ENCODE results near the gene CHSY3.

Gene CHSY3

GRCh38 chr5:130045334-130045733 lies 141.1 kb downstream of the CHSY3 start:
- Histone ChIP-seq H3K4me1 (ENCODE audit: control insufficient read depth, insufficient read depth, low read length) (no peaks in the 10 kb centered on the region), H3K36me3 (ENCODE audit: control insufficient read depth, insufficient read depth, low read length) (no peaks in the 10 kb centered on the region), H3K9me3 (ENCODE audit: control insufficient read depth, low read length) (no peaks in the 10 kb centered on the region), H3K27ac (ENCODE audit: insufficient read depth, low read depth, low read length, poor library complexity, severe bottlenecking) (no peak overlapping the region), H3K27me3 (ENCODE audit: control insufficient read depth, insufficient read depth, low read length, poor library complexity, severe bottlenecking) (no peaks in the 10 kb centered on the region), H3K4me3 (ENCODE audit: insufficient read depth, low read depth, low read length) (no peak overlapping the region)
- 89 to 93% methylated on average over 3 of the region's 3 CpGs for WGBS, 2 experiments

GRCh38 chr5:130050585-130050984 lies 146.3 kb downstream of the CHSY3 start:
- no peak overlapping the region for H3K27ac ChIP-seq (ENCODE audit: insufficient read depth, low read depth, low read length, poor library complexity, severe bottlenecking)
- WGBS, 2 experiments: 93 to 96% methylated on average over 3 of the region's 3 CpGs

GRCh38 chr5:130052752-130053151 lies 148.5 kb downstream of the CHSY3 start:
- H3K27me3 ChIP-seq (ENCODE audit: control insufficient read depth, insufficient read depth, low read length, poor library complexity, severe bottlenecking): no peaks in the 10 kb centered on the region
- no peaks in the 10 kb centered on the region for H3K36me3 ChIP-seq (ENCODE audit: control insufficient read depth, insufficient read depth, low read length)
- no peaks in the 10 kb centered on the region for H3K9me3 ChIP-seq (ENCODE audit: control insufficient read depth, low read length)
- H3K4me3 ChIP-seq (ENCODE audit: insufficient read depth, low read depth, low read length): no peak overlapping the region
- no peak overlapping the region for H3K27ac ChIP-seq (ENCODE audit: insufficient read depth, low read depth, low read length, poor library complexity, severe bottlenecking)
- H3K4me1 ChIP-seq (ENCODE audit: control insufficient read depth, insufficient read depth, low read length): no peaks in the 10 kb centered on the region
- 100% methylated on average over 1 of the region's 1 CpG for WGBS, 2 experiments

More at GRCh38 chr5:130050585-130050984, 146.3 kb downstream of the CHSY3 start:
- H3K4me3 ChIP-seq (ENCODE audit: insufficient read depth, low read depth, low read length): no peak overlapping the region
- no peaks in the 10 kb centered on the region for H3K4me1 ChIP-seq (ENCODE audit: control insufficient read depth, insufficient read depth, low read length)
- H3K36me3 ChIP-seq (ENCODE audit: control insufficient read depth, insufficient read depth, low read length): no peaks in the 10 kb centered on the region
- H3K27me3 ChIP-seq (ENCODE audit: control insufficient read depth, insufficient read depth, low read length, poor library complexity, severe bottlenecking): no peaks in the 10 kb centered on the region
- H3K9me3 ChIP-seq (ENCODE audit: control insufficient read depth, low read length): no peaks in the 10 kb centered on the region

- 90 to 93% methylated on average over 4 of the region's 4 CpGs for WGBS, 2 experiments
Observed at GRCh38 chr5:130055572-130055971, 151.3 kb downstream of the CHSY3 start.

GRCh38 chr5:130061746-130062145 lies 157.5 kb downstream of the CHSY3 start:
- H3K27me3 ChIP-seq (ENCODE audit: control insufficient read depth, insufficient read depth, low read length, poor library complexity, severe bottlenecking): no peaks in the 10 kb centered on the region
- no peaks in the 10 kb centered on the region for H3K36me3 ChIP-seq (ENCODE audit: control insufficient read depth, insufficient read depth, low read length)
- no peaks in the 10 kb centered on the region for H3K4me1 ChIP-seq (ENCODE audit: control insufficient read depth, insufficient read depth, low read length)
- WGBS, 2 experiments: 92 to 97% methylated on average over 1 to 2 of the region's 2 CpGs
- H3K9me3 ChIP-seq (ENCODE audit: control insufficient read depth, low read length): no peaks in the 10 kb centered on the region
- H3K27ac ChIP-seq (ENCODE audit: insufficient read depth, low read depth, low read length, poor library complexity, severe bottlenecking): no peak overlapping the region
- no peak overlapping the region for H3K4me3 ChIP-seq (ENCODE audit: insufficient read depth, low read depth, low read length)

More at GRCh38 chr5:130055572-130055971, 151.3 kb downstream of the CHSY3 start:
- no peaks in the 10 kb centered on the region for H3K36me3 ChIP-seq (ENCODE audit: control insufficient read depth, insufficient read depth, low read length)
- no peaks in the 10 kb centered on the region for H3K4me1 ChIP-seq (ENCODE audit: control insufficient read depth, insufficient read depth, low read length)
- no peaks in the 10 kb centered on the region for H3K27me3 ChIP-seq (ENCODE audit: control insufficient read depth, insufficient read depth, low read length, poor library complexity, severe bottlenecking)
- H3K9me3 ChIP-seq (ENCODE audit: control insufficient read depth, low read length): no peaks in the 10 kb centered on the region
- H3K4me3 ChIP-seq (ENCODE audit: insufficient read depth, low read depth, low read length): no peak overlapping the region
- H3K27ac ChIP-seq (ENCODE audit: insufficient read depth, low read depth, low read length, poor library complexity, severe bottlenecking): no peak overlapping the region

- no peak overlapping the region for H3K4me3 ChIP-seq (ENCODE audit: insufficient read depth, low read depth, low read length)
- H3K4me1 ChIP-seq (ENCODE audit: control insufficient read depth, insufficient read depth, low read length): no peaks in the 10 kb centered on the region
- no peaks in the 10 kb centered on the region for H3K27me3 ChIP-seq (ENCODE audit: control insufficient read depth, insufficient read depth, low read length, poor library complexity, severe bottlenecking)
- no peaks in the 10 kb centered on the region for H3K36me3 ChIP-seq (ENCODE audit: control insufficient read depth, insufficient read depth, low read length)
- whole genome bisulfite sequencing, 2 experiments: 90 to 93% methylated on average over 1 of the region's 3 CpGs
- no peaks in the 10 kb centered on the region for H3K9me3 ChIP-seq (ENCODE audit: control insufficient read depth, low read length)
- H3K27ac ChIP-seq (ENCODE audit: insufficient read depth, low read depth, low read length, poor library complexity, severe bottlenecking): no peak overlapping the region
Observed at GRCh38 chr5:130063603-130064002, 159.3 kb downstream of the CHSY3 start.

GRCh38 chr5:130064484-130064883 lies 160.2 kb downstream of the CHSY3 start:
- Histone ChIP-seq H3K27ac (ENCODE audit: insufficient read depth, low read depth, low read length, poor library complexity, severe bottlenecking) (no peak overlapping the region), H3K4me1 (ENCODE audit: control insufficient read depth, insufficient read depth, low read length) (no peaks in the 10 kb centered on the region), H3K27me3 (ENCODE audit: control insufficient read depth, insufficient read depth, low read length, poor library complexity, severe bottlenecking) (no peaks in the 10 kb centered on the region), H3K4me3 (ENCODE audit: insufficient read depth, low read depth, low read length) (no peak overlapping the region), H3K36me3 (ENCODE audit: control insufficient read depth, insufficient read depth, low read length) (no peaks in the 10 kb centered on the region), H3K9me3 (ENCODE audit: control insufficient read depth, low read length) (no peaks in the 10 kb centered on the region)
- WGBS, 2 experiments: 95 to 98% methylated on average over 2 to 3 of the region's 3 CpGs

- no peaks in the 10 kb centered on the region for H3K4me1 ChIP-seq (ENCODE audit: control insufficient read depth, insufficient read depth, low read length)
- H3K27ac ChIP-seq (ENCODE audit: insufficient read depth, low read depth, low read length, poor library complexity, severe bottlenecking): no peak overlapping the region
- 88 to 93% methylated on average over 2 of the region's 2 CpGs for WGBS, 2 experiments
- no peaks in the 10 kb centered on the region for H3K9me3 ChIP-seq (ENCODE audit: control insufficient read depth, low read length)
- no peak overlapping the region for H3K4me3 ChIP-seq (ENCODE audit: insufficient read depth, low read depth, low read length)
- H3K27me3 ChIP-seq (ENCODE audit: control insufficient read depth, insufficient read depth, low read length, poor library complexity, severe bottlenecking): no peaks in the 10 kb centered on the region
- H3K36me3 ChIP-seq (ENCODE audit: control insufficient read depth, insufficient read depth, low read length): no peaks in the 10 kb centered on the region
Observed at GRCh38 chr5:130065617-130066016, 161.4 kb downstream of the CHSY3 start.

GRCh38 chr5:130066644-130067043 lies 162.4 kb downstream of the CHSY3 start:
- H3K9me3 ChIP-seq (ENCODE audit: control insufficient read depth, low read length): no peaks in the 10 kb centered on the region
- H3K27ac ChIP-seq (ENCODE audit: insufficient read depth, low read depth, low read length, poor library complexity, severe bottlenecking): no peak overlapping the region
- H3K4me3 ChIP-seq (ENCODE audit: insufficient read depth, low read depth, low read length): no peak overlapping the region
- no peaks in the 10 kb centered on the region for H3K36me3 ChIP-seq (ENCODE audit: control insufficient read depth, insufficient read depth, low read length)
- no peaks in the 10 kb centered on the region for H3K4me1 ChIP-seq (ENCODE audit: control insufficient read depth, insufficient read depth, low read length)
- WGBS, 2 experiments: 88 to 91% methylated on average over 3 of the region's 3 CpGs
- H3K27me3 ChIP-seq (ENCODE audit: control insufficient read depth, insufficient read depth, low read length, poor library complexity, severe bottlenecking): no peaks in the 10 kb centered on the region

GRCh38 chr5:130067364-130067763 lies 163.1 kb downstream of the CHSY3 start:
- Histone ChIP-seq H3K27ac (ENCODE audit: insufficient read depth, low read depth, low read length, poor library complexity, severe bottlenecking) (no peak overlapping the region), H3K36me3 (ENCODE audit: control insufficient read depth, insufficient read depth, low read length) (no peaks in the 10 kb centered on the region), H3K27me3 (ENCODE audit: control insufficient read depth, insufficient read depth, low read length, poor library complexity, severe bottlenecking) (no peaks in the 10 kb centered on the region), H3K9me3 (ENCODE audit: control insufficient read depth, low read length) (no peaks in the 10 kb centered on the region), H3K4me1 (ENCODE audit: control insufficient read depth, insufficient read depth, low read length) (no peaks in the 10 kb centered on the region), H3K4me3 (ENCODE audit: insufficient read depth, low read depth, low read length) (no peak overlapping the region)

- Histone ChIP-seq H3K36me3 (ENCODE audit: control insufficient read depth, insufficient read depth, low read length) (no peaks in the 10 kb centered on the region), H3K27ac (ENCODE audit: insufficient read depth, low read depth, low read length, poor library complexity, severe bottlenecking) (no peak overlapping the region), H3K9me3 (ENCODE audit: control insufficient read depth, low read length) (no peaks in the 10 kb centered on the region), H3K27me3 (ENCODE audit: control insufficient read depth, insufficient read depth, low read length, poor library complexity, severe bottlenecking) (no peaks in the 10 kb centered on the region), H3K4me1 (ENCODE audit: control insufficient read depth, insufficient read depth, low read length) (no peaks in the 10 kb centered on the region), H3K4me3 (ENCODE audit: insufficient read depth, low read depth, low read length) (no peak overlapping the region)
- 82 to 100% methylated on average over 1 of the region's 1 CpG for WGBS, 2 experiments
Observed at GRCh38 chr5:130068101-130068500, 163.8 kb downstream of the CHSY3 start.
